ENCODE measurements around the gene METTL15.

GRCh38 chr11:28338371-28338770 lies 230.2 kb downstream of the METTL15 start:
- TF ChIP-seq, protein P1, sequence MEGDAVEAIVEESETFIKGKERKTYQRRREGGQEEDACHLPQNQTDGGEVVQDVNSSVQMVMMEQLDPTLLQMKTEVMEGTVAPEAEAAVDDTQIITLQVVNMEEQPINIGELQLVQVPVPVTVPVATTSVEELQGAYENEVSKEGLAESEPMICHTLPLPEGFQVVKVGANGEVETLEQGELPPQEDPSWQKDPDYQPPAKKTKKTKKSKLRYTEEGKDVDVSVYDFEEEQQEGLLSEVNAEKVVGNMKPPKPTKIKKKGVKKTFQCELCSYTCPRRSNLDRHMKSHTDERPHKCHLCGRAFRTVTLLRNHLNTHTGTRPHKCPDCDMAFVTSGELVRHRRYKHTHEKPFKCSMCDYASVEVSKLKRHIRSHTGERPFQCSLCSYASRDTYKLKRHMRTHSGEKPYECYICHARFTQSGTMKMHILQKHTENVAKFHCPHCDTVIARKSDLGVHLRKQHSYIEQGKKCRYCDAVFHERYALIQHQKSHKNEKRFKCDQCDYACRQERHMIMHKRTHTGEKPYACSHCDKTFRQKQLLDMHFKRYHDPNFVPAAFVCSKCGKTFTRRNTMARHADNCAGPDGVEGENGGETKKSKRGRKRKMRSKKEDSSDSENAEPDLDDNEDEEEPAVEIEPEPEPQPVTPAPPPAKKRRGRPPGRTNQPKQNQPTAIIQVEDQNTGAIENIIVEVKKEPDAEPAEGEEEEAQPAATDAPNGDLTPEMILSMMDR (optimal IDR thresholded peaks at IDR 0.05 in 1 of 3, IDR thresholded peaks at IDR 0.05 in 1 of 3, conservative IDR thresholded peaks at IDR 0.05 in 1 of 3; ENCODE audit: extremely low read depth in 1 of 3, insufficient read depth in 2 of 3, low read length in 3 of 3): no peak
- TF ChIP-seq EZH2 (IDR thresholded peaks at IDR 0.05; ENCODE audit: low read length): no peak

All from keratinocyte (primary cell).